ENCODE results near the gene PFDN2.

DNA sequence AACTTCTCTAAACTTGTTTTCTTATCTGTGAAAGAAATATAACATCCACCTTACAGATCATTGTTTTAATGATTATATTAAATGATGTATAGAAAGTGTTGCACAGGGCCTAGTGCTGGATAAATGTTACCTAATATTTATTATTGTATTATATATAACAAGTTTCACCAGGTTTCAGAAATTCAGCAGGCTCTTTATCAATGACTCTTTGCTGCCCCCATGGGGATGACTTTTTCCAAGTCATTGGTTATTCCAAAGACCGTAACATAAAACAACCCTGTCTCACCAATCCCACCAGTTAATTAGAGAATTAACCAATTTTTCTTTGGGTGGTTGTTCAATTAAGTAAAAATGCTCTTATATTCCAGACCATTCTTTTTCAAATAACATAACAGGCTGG lies 21.9 kb upstream of the PFDN2 start:
- TF ChIP-seq POLR2AphosphoS5 (IDR thresholded peaks at IDR 0.05) (no peak), POLR2A (IDR thresholded peaks at IDR 0.05) (no peak)
- TF ChIP-seq, protein P1, sequence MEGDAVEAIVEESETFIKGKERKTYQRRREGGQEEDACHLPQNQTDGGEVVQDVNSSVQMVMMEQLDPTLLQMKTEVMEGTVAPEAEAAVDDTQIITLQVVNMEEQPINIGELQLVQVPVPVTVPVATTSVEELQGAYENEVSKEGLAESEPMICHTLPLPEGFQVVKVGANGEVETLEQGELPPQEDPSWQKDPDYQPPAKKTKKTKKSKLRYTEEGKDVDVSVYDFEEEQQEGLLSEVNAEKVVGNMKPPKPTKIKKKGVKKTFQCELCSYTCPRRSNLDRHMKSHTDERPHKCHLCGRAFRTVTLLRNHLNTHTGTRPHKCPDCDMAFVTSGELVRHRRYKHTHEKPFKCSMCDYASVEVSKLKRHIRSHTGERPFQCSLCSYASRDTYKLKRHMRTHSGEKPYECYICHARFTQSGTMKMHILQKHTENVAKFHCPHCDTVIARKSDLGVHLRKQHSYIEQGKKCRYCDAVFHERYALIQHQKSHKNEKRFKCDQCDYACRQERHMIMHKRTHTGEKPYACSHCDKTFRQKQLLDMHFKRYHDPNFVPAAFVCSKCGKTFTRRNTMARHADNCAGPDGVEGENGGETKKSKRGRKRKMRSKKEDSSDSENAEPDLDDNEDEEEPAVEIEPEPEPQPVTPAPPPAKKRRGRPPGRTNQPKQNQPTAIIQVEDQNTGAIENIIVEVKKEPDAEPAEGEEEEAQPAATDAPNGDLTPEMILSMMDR (IDR thresholded peaks at IDR 0.05 in 8 of 11, conservative IDR thresholded peaks at IDR 0.05 in 3 of 11), result peak in 10 of 11 experiments; percentile 17 to 65 (median 47)
